CD4-positive, alpha-beta T cell treated with Interleukin-15 for 1 hour (primary cell): ENCODE measurements around the gene DIO2.

Experiments
- DNase-seq: peaks from one replicate; pipeline ENCODE4 v3.0.0-alpha.2; 2020

Gene DIO2

GRCh38 chr14:80211153-80212022 lies at the start of gene DIO2:
TSS of gene DIO2 (minus strand) at chr14:80211504. CDS start at chr14:80211472, 32 bp downstream.
- DNase-seq, result no peak

- no peak for DNase-seq
These were observed 49.3 kb upstream of the DIO2 start for GRCh38 chr14:80260645-80261044.

GRCh38 chr14:80239631-80240030 lies 28.3 kb upstream of the DIO2 start:
- no peak for DNase-seq

- DNase-seq, result no peak
These were observed 25.8 kb upstream of the DIO2 start for GRCh38 chr14:80237143-80237542.

- no peak for DNase-seq
These were observed 22.3 kb upstream of the DIO2 start for GRCh38 chr14:80233470-80234089.

- DNase-seq, result no peak
These were observed 20.4 kb upstream of the DIO2 start for GRCh38 chr14:80231702-80232101.

- DNase-seq, result no peak
These were observed 12.6 kb upstream of the DIO2 start for GRCh38 chr14:80223696-80224465.

- no peak for DNase-seq
These were observed 5.5 kb upstream of the DIO2 start for GRCh38 chr14:80216818-80217217.

- no peak for DNase-seq
These were observed 4.7 kb upstream of the DIO2 start for GRCh38 chr14:80215756-80216581.

GRCh38 chr14:80215081-80215480 lies 3.8 kb upstream of the DIO2 start:
- DNase-seq, result no peak

GRCh38 chr14:80213602-80214001 lies 2.3 kb upstream of the DIO2 start:
- no peak for DNase-seq

- DNase-seq, result no peak
These were observed 706 bp upstream of the DIO2 start for GRCh38 chr14:80212023-80212397.

- DNase-seq, result no peak
These were observed 2.8 kb downstream of the DIO2 start for GRCh38 chr14:80208461-80208860.

GRCh38 chr14:80206351-80207080 lies 4.8 kb downstream of the DIO2 start:
- no peak for DNase-seq

GRCh38 chr14:80202888-80203562 lies 8.3 kb downstream of the DIO2 start:
- no peak for DNase-seq

GRCh38 chr14:80200093-80200492 lies 11.2 kb downstream of the DIO2 start:
- no peak for DNase-seq

GRCh38 chr14:80188571-80188970 lies 22.7 kb downstream of the DIO2 start:
- no peak for DNase-seq

GRCh38 chr14:80186301-80186800 lies 25.0 kb downstream of the DIO2 start:
- no peak for DNase-seq

GRCh38 chr14:80176893-80177292 lies 34.4 kb downstream of the DIO2 start:
- no peak for DNase-seq

GRCh38 chr14:80172375-80173051 lies 38.8 kb downstream of the DIO2 start:
- no peak for DNase-seq
